GM12878 (cell line): ENCODE measurements around the gene MIPOL1. TPM values are rescaled to one million over a fixed set of nuclear protein-coding genes. Genes with fewer than 3 reads are reported as not detected.

Source experiments
- ATAC-seq: fragments of 200-7000 bp; cut with Tn5 transposase; 3 replicates; pipeline ENCODE4 v1.9.1; 2020; ENCODE audit warnings: mild to moderate bottlenecking, moderate library complexity
- BruUV-seq: library from RNA; stranded (reverse); fragments of 400-500 nt; replicated peaks from 2 replicates; lab custom pipeline; 2021; lab: Mats Ljungman, UMichigan
- CTCF ChIA-PET: fragments of 300-600 bp; sonication (Branson Sonifier 250); formaldehyde crosslinking; extraction: SDS; loops from one replicate; lab custom pipeline; 2021; ENCODE audit warnings: inconsistent platforms; lab: Yijun Ruan, JAX
- POLR2A ChIA-PET: fragments of 350-600 bp; formaldehyde crosslinking; extraction: SDS; loops from one replicate; lab custom pipeline; 2021; ENCODE audit warnings: inconsistent platforms; lab: Charles Lee
- RAD21 ChIA-PET: fragments of 300-600 bp; sonication (Branson Sonifier 250); formaldehyde crosslinking; loops from one replicate; lab custom pipeline; 2023; ENCODE audit warnings: antibody characterized with exemption; ENCODE audit not compliant: unreplicated experiment; lab: Charles Lee
- SMC1A ChIA-PET: fragments of 300-600 bp; sonication (Branson Sonifier 250); formaldehyde crosslinking; loops from one replicate; lab custom pipeline; 2023; ENCODE audit not compliant: unreplicated experiment, uncharacterized antibody; lab: Charles Lee
- DNase-seq: peaks from one replicate; pipeline ENCODE4 v3.0.0-alpha.2; 2011; ENCODE audit warnings: low read depth, low spot score
- FAIRE-seq: peaks from 3 replicates; lab custom pipeline; 2011; peaks lifted over from hg19 to GRCh38; lab: Jason Lieb, UNC
- H2AFZ ChIP-seq: 2 replicates; pipeline ENCODE4 v1.6.0; 2011; ENCODE audit warnings: low read depth, low read length, control low read depth; ENCODE audit not compliant: control insufficient read depth
- H3K27ac ChIP-seq: 2 replicates; pipeline ENCODE4 v1.5.1; 2011; ENCODE audit warnings: control low read depth; ENCODE audit not compliant: control insufficient read depth, insufficient read depth
- H3K27me3 ChIP-seq, 2 experiments: replicated peaks in 1 of 2; 2 replicates each; pipeline versions ENCODE4 v1.6.0 to v1.6.1; 2011; ENCODE audit warnings: low read length in 1 of 2; ENCODE audit not compliant: control insufficient read depth in 2 of 2, insufficient read depth in 2 of 2
- H3K36me3 ChIP-seq, 2 experiments: 2 replicates each; pipeline ENCODE4 v1.5.1; 2011; ENCODE audit warnings: low read length in 1 of 2; ENCODE audit not compliant: control insufficient read depth in 2 of 2, insufficient read depth in 2 of 2
- H3K4me1 ChIP-seq: 2 replicates; pipeline ENCODE4 v1.6.1; 2011; ENCODE audit warnings: mild to moderate bottlenecking, low read length, moderate library complexity, mixed read lengths; ENCODE audit not compliant: control insufficient read depth, insufficient read depth
- H3K4me2 ChIP-seq: 2 replicates; pipeline ENCODE4 v1.6.0; 2011; ENCODE audit warnings: control low read depth; ENCODE audit not compliant: control insufficient read depth, insufficient read depth
- H3K4me3 ChIP-seq: fragments of 200-600 bp; sonication (generic); 2 replicates; pipeline ENCODE4 v1.5.1; 2016
- H3K79me2 ChIP-seq: 2 replicates; pipeline ENCODE4 v1.6.0; 2011; ENCODE audit warnings: low read length; ENCODE audit not compliant: control insufficient read depth, insufficient read depth
- H3K9ac ChIP-seq: 2 replicates; pipeline ENCODE4 v1.8.0; 2011; ENCODE audit warnings: low read length, control low read depth, mixed read lengths; ENCODE audit not compliant: control insufficient read depth, insufficient read depth
- H3K9me3 ChIP-seq: replicated peaks from 3 replicates; pipeline ENCODE4 v1.5.1; 2011; ENCODE audit warnings: mild to moderate bottlenecking, low read length; ENCODE audit not compliant: control insufficient read depth, insufficient read depth
- H4K20me1 ChIP-seq: 2 replicates; pipeline ENCODE4 v1.6.0; 2011; ENCODE audit not compliant: control insufficient read depth, insufficient read depth
- CREB1 ChIP-seq: IDR thresholded peaks from 2 replicates; pipeline ENCODE4 v1.6.1; 2012; ENCODE audit warnings: low read depth, mild to moderate bottlenecking, inconsistent platforms
- CREM ChIP-seq: IDR thresholded peaks from 2 replicates; pipeline ENCODE4 v1.6.1; 2014; ENCODE audit warnings: antibody characterized with exemption, low read depth
- ELK1 ChIP-seq: IDR thresholded peaks from 2 replicates; pipeline ENCODE4 v1.6.1; 2012; ENCODE audit warnings: low read depth, low read length, improper control_type of control experiment
- FOXK2 ChIP-seq: fragments of 450-650 bp; IDR thresholded peaks from 2 replicates; pipeline ENCODE4 v1.6.1; 2017; ENCODE audit warnings: mild to moderate bottlenecking, moderate library complexity
- IKZF1 ChIP-seq: fragments of 450-650 bp; conservative IDR thresholded peaks from 2 replicates; pipeline ENCODE4 v1.6.1; 2017; ENCODE audit warnings: antibody characterized with exemption, mild to moderate bottlenecking
- IKZF2 ChIP-seq, 2 experiments: fragments of 450-650 bp; IDR thresholded peaks; 2 replicates each; pipeline ENCODE4 v1.6.1; 2017; ENCODE audit warnings: mild to moderate bottlenecking in 2 of 2, moderate library complexity in 2 of 2
- NFIC ChIP-seq: IDR thresholded peaks from 2 replicates; pipeline ENCODE4 v1.6.1; 2012; ENCODE audit warnings: low read depth, mild to moderate bottlenecking, inconsistent platforms, low read length, moderate library complexity
- NRF1 ChIP-seq: conservative IDR thresholded peaks from 2 replicates; pipeline ENCODE4 v1.6.1; 2011; ENCODE audit warnings: mild to moderate bottlenecking, low read depth, low read length, improper control_type of control experiment
- PRDM15 ChIP-seq: fragments of 450-650 bp; formaldehyde crosslinking; IDR thresholded peaks from 2 replicates; pipeline ENCODE4 v1.4.0; 2020; ENCODE audit warnings: mild to moderate bottlenecking, moderate library complexity
- RAD21 ChIP-seq: IDR thresholded peaks from 2 replicates; pipeline ENCODE4 v1.6.1; 2011; ENCODE audit warnings: mild to moderate bottlenecking, low read depth, low read length, moderate library complexity; ENCODE audit not compliant: insufficient read depth
- RFX5 ChIP-seq: IDR thresholded peaks from 2 replicates; pipeline ENCODE4 v1.6.1; 2011; ENCODE audit warnings: low read depth, low read length, improper control_type of control experiment
- TCF3 ChIP-seq: IDR thresholded peaks from 2 replicates; pipeline ENCODE4 v1.6.1; 2012; ENCODE audit warnings: low read depth, mild to moderate bottlenecking, low read length, borderline replicate concordance; ENCODE audit not compliant: insufficient read depth
- USF2 ChIP-seq: IDR thresholded peaks from 2 replicates; pipeline ENCODE4 v1.6.1; 2011; ENCODE audit warnings: low read depth, low read length, improper control_type of control experiment, borderline replicate concordance
- WRNIP1 ChIP-seq: IDR thresholded peaks from 2 replicates; pipeline ENCODE4 v1.6.1; 2011; ENCODE audit warnings: low read depth, low read length, improper control_type of control experiment, borderline replicate concordance
- YBX1 ChIP-seq: fragments of 450-650 bp; IDR thresholded peaks from 2 replicates; pipeline ENCODE4 v1.6.1; 2016; ENCODE audit warnings: antibody characterized with exemption
- ZNF687 ChIP-seq: fragments of 450-650 bp; IDR thresholded peaks from 2 replicates; pipeline ENCODE4 v1.6.1; 2017; ENCODE audit warnings: mild to moderate bottlenecking, moderate library complexity
- WGBS: methylation state at CpG from one replicate; pipeline ENCODE4 v1.1.6; 2016; ENCODE audit warnings: low lambda C conversion rate; ENCODE audit not compliant: insufficient replicate concordance, insufficient coverage; ENCODE audit errors: missing lambda C conversion rate; 5-methylcytosine and 5-hydroxymethylcytosine counted together
- in situ Hi-C: fragments of 300-500 bp; cut with MboI; formaldehyde crosslinking; loops from 9 replicates; pipeline ENCODE4 v1.14.3; 2018; ENCODE audit warnings: mixed read lengths
- intact Hi-C: fragments of 100-400 bp; cut with micrococcal nuclease; formaldehyde crosslinking; loops from one replicate; pipeline ENCODE4 v1.14.2; 2022; ENCODE audit not compliant: unreplicated experiment
- polyA plus RNA-seq, 11 experiments: library from polyadenylated mRNA; depleted of rRNA in 4 of 11; unstranded in 6 of 11; stranded (reverse) in 5 of 11; fragments of >200 nt; fragmentation: Nextera tagmentation in 4 of 11; fragmentation: Illumina TruSeq in 1 of 11; extraction: Ambion mirVana in 4 of 11; extraction: Trizol in 1 of 11; gene quantifications; 1 replicate in 1 of 11; 2 replicates in 10 of 11; pipeline versions ENCODE4 v1.2.1 to v1.2.3, GENCODE V29; 2011 to 2016; ENCODE audit warnings: inconsistent platforms in 2 of 11, missing spikeins in 2 of 11, low read depth in 1 of 11
- total RNA-seq, 4 experiments: library from RNA; depleted of rRNA in 3 of 4; stranded (reverse); fragments of >200 nt in 3 of 4; fragmentation: Illumina TruSeq in 1 of 4; extraction: Trizol in 1 of 4; gene quantifications; 2 replicates each; pipeline versions ENCODE4 v1.2.1 to v1.2.3, GENCODE V29; 2013 to 2021

Gene MIPOL1
- total and polyA plus RNA-seq, 10 of the 15 experiments (the other 5 are each of a cell fraction or from before 2014, with no cell fraction given), result 0.06 TPM; not detected in 9

- Histone ChIP-seq H3K4me3 (no peak overlapping the region), H3K27ac (no peak overlapping the region), H3K4me2 (no peak overlapping the region), H2AFZ (no peak overlapping the region), H3K9ac (no peak overlapping the region), H4K20me1 (no peaks in the 10 kb centered on the region), H3K4me1 (no peaks in the 10 kb centered on the region), H3K27me3 (no peaks in the 10 kb centered on the region), H3K9me3 (no peaks in the 10 kb centered on the region), H3K79me2 (no peaks in the 10 kb centered on the region), H3K36me3 (no peaks in the 10 kb centered on the region)
- WGBS, result 6% methylated on average over 2 of the region's 2 CpGs
- intact Hi-C loops, result no loop called here
- ChIA-PET POLR2A (no interaction called here), SMC1A (no interaction called here), CTCF (no interaction called here), RAD21 (no interaction called here)
- BruUV-seq, result no TSS peak
- ATAC-seq, result no peak
- no peak for FAIRE-seq
- in situ Hi-C loops, result no loop called here
- DNase-seq, result no peak
- no peak for TF ChIP-seq TCF3
- TF ChIP-seq USF2, result no peak
- TF ChIP-seq CREB1, result no peak
- TF ChIP-seq IKZF1, result no peak
- TF ChIP-seq FOXK2, result no peak
- TF ChIP-seq RFX5, result no peak
- no peak for TF ChIP-seq IKZF2 (IDR thresholded peaks at IDR 0.05)
- TF ChIP-seq ZNF687, result no peak
- TF ChIP-seq NFIC, result no peak
- no peak for TF ChIP-seq CREM
- no peak for TF ChIP-seq YBX1
- no peak for TF ChIP-seq PRDM15 (CRISPR knock-in tag)
- TF ChIP-seq WRNIP1, result no peak
- TF ChIP-seq ELK1, result no peak
- TF ChIP-seq RAD21, result no peak
- no peak for TF ChIP-seq NRF1
Observed at GRCh38 chr14:37422748-37423147, 225.0 kb downstream of the MIPOL1 start.
